HG03439 (cell line): ENCODE measurements around the gene PMPCA.

Experiments used
- ATAC-seq: cut with Tn5 transposase; IDR thresholded peaks from one replicate; pipeline ENCODE4 v1.9.1; 2021; ENCODE audit warnings: mild to moderate bottlenecking, moderate library complexity; ENCODE audit not compliant: unreplicated experiment

PMPCA gene

DNA sequence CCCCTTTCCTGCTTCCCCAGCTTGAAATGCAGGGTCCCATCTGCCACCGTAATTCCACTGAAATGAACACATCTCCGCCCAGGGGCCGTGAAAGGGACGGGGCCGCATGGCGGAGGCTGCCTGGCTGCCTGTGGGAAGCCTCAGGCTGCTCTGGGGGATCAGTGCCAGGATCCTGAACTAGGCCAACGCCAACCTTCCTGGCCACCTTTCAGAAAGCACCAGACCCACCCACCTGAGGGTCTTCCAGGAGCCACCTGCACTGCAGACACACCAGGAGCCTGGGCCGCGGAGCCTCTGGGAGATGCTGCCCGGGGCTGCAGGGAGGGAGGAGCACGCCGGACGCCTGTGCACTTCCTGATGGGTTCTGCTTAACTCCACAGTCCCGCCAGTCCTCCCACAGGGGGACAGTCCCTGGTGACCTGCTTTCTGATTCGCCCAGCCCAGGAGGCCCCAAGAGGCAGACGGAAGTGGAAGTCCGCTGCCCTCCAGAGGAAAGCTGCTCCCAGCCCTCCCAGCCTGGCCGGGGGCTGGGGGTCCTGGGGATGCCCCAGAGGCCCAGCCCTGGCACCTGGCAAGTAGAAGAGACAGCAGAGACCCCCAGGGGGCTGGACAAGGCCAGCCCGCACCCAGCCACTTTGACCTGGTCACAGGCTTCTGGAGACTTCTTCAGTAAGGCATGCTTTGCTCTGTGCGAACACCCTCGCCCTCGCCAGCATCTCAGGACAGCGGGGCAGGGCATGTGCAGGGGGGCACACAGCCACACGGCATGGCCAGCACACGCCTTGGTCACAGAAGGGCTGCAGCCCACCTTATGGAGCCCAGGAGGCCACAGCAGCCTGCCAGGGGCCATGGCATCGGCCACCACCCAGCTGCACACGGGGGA is 36.9 kb upstream of the PMPCA start, which contains the start of gene CARD9:
Gene CARD9, minus strand, starts transcription at position 370 of the 883 bp plus-strand sequence. CDS start 1,591 bp downstream, outside the sequence.
- no peak for ATAC-seq

DNA sequence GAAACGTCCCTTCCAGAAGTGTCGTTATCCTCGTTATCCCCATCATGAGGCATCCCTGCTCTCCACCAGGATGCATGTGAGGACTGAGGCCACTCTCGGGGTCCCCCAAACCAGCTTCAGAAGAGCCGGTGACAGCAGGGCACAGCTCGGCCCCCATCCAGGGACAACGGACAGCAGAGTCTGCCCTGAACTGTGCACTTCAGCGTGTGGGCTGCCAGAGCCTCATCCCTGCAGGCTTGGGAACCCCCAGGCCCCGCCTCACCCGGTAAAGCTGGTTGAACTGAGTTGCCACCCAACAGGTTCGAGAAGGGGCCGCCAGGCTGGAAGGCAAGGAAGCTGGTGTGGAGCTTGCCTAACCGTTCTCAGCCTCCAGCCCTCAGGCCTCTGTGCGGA is 36.3 kb upstream of the PMPCA start:
- no peak for ATAC-seq

DNA sequence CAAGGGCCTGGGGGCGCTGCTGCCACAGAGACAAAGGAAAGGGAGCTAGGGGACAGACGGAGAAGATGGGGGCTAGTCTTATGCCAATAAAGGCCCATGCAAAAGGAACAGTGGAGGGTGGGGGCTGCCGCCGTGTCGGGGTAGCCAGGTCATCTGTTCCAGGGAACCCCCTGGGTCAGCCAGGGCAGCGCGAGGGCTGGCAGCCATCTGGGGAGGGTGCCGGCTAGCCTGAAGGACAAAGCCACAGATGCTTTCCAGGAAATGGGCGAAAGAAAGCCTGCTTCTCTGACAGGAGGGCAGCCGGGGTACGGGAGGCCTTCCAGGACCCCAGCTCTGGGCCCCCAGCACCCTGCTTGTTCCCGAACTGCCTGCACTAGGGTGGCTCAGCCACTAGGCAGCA is 35.4 kb upstream of the PMPCA start:
- ATAC-seq = no peak

DNA sequence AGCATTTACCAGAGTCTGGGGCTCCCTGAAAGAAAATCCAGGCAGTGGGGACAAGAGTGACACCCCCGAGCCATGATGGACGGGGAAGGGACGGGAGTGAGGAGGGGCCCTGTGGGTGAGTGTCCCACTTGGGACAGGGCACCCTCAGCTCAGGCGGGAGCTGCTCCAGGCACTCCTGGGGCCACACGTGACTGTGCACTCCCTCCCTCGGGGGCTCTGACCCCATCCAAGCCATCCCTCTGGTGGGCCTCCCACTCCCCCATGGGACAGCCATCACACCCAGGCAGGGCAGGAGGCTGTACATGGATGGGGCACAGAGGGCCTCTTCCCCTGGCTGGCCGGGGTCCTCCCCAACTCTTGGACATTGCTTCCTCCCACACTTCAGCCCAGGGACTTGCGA is 34.0 kb upstream of the PMPCA start:
- ATAC-seq = no peak

DNA sequence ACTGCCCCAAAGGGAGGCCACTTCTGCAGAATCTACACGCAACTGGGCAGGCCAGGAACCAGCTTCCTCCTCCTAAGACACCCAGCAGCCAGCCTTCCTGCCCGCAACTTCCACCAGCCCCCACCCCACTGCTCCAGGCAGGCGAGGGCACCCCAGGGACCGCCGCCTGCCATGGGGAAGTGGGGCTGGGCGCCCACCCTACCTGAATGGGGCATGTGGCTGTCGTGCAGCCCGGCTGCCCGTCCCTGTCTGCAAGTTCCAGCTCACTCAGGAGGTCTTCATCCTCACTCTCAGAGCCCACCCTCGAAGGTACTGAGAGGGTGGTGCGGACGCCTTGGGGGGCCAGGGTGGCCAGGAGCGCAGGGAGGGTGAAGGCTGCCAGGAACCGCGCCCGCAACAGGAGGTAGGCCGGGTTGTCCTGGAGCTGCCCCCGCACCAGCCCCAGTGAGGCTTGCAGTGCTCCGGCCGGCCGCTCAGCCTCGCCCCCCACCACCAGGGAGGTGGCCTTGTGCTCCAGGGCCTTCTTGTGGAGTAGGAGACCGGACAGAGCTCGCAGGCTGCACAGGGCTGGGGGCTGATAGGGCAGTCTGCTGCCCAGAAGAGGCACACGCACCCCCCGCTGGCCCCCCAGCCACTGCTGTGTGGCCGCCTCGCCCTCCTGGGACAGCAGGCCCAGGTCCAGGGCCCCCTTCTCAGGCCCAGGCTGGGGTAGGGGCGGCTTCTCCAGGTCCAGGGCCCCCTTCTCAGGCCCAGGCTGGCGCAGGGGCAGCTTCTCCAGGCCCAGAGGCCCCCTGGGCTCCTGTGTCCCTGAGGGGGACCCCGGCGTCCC is 32.9 kb upstream of the PMPCA start:
- ATAC-seq = no peak

DNA sequence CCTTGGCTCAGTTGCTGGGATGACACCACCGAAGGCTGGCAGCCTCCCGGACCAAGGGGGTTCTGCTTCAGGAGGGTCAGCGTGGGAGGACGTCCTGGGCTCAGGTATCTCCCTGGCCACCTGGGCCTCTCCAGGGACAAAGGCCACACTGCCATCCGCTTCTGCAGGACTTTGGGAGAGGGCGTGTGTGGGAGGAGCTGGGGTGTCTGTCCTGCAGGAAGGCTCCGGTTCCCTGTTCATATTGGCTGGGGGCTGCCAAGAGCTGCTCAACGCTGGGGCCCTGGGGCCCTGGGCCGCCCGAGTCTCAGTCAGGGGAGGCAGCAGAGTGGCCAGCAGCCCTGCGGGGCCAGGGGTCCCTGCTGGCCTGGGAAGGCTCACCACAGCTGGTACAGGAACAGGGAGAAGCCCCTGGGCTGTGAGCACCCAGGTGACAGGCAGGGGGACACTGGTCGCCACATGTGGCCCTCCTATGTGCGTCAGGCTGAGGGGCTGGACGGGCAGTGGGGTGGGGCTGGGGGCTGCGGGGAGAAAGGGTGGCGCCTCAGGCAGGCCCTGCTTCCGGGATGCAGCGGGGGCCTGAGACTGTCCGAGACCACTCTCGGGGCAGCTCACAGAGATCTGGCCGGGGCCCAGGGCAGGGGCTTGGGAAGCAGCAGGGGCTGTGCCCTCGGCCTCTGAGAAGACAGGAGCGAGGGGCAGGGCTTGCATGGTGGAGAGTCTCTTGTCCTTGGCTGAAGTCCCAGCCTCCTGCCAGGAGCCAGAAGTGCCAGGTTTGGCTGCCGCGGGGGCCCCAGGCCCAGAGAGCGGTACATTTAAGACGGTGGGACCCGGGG is 32.1 kb upstream of the PMPCA start:
- no peak for ATAC-seq

DNA sequence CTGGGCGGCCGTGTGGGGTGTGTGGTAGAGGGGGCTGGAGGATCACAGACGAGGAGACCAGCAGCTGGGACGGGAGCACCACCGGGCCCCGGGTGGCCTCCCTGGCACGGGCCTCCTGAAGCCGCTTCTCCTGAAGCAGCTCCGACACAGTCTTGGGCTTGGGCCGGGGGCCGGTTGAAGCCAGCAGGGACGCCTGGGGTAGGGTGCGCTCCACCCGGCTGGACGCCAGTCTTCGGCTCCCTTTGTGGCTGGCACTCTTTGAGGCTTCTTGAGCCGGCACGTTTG is 31.5 kb upstream of the PMPCA start:
- no peak for ATAC-seq

DNA sequence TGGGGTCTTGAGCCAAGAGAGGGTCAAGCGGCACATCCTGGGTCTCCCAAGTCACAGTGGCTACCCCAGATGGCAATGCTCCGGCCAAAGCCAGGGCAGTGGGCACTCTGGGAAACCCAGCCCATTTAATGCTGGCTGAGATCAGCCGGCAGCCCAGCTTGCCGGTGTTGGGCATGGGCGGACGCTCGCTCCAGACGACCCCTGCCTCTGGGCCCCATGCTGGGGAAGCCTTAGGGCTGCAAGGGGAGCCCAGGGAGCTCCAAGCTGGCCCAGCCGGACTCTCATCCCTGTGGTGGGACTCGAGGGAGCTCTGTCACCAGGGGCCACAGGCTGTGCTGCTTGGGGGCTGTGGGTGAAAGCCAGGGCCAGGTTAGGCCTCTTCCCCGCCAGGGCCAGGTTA is 31.1 kb upstream of the PMPCA start:
- ATAC-seq = no peak

DNA sequence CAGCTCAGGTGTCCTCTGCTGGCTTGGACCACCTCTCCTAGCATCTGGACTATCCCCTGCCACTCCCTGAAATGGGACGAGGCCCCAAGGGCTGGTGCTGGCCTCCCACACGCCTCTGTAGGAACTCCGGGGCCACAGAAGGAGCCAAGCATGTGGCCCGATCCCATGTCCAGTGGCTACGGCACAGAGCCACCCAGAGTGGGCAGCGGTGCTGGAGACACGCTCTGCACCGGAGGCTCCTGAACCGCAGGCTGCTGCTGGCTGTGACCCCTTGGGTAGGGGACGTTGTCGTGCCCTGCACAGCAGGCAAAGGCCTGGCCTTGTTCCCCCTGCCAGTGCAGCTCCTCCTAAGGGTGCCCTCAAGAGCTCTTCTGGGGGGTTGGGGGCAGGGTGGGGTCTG is 30.6 kb upstream of the PMPCA start:
- no peak for ATAC-seq

DNA sequence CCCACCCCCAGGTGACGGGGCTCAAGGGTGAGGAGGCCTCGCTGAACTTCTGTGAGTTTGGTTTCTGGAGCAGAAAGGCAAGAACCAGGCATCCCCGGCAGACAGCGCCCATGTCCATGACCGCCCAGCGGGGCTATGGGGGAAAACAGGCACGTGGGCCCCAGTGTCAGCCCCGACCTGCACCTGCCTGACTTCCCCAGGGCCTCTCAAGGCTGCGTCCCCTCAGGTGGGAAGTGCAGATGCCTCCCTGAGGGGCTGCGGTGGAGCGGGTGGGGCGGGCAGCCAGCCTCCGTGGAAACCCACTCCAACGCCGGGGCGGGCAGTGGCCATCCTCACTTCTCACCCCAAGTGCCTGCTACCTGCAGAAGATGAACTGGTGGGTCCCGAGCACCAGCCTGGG is 30.1 kb upstream of the PMPCA start:
- ATAC-seq = no peak

DNA sequence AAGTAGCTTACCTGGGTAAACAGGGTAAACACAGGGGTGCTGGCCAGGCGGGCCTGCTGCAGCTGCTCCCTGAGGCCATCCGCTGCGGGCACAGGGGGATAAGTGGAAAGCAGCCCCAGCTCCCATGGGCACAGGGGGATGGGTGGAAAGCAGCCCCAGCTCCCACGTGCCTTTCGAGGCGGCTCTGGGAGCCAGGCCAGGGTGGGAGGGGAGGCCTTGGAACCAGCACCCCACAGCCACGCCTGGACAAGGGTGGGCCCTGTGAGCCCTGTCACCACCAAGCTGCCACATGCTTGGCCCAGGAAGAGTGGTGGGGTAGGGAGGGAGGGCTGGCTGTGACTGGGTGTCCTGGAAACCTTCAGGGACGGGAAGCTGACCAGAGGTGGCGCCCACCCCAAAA is 29.1 kb upstream of the PMPCA start:
- ATAC-seq = no peak

DNA sequence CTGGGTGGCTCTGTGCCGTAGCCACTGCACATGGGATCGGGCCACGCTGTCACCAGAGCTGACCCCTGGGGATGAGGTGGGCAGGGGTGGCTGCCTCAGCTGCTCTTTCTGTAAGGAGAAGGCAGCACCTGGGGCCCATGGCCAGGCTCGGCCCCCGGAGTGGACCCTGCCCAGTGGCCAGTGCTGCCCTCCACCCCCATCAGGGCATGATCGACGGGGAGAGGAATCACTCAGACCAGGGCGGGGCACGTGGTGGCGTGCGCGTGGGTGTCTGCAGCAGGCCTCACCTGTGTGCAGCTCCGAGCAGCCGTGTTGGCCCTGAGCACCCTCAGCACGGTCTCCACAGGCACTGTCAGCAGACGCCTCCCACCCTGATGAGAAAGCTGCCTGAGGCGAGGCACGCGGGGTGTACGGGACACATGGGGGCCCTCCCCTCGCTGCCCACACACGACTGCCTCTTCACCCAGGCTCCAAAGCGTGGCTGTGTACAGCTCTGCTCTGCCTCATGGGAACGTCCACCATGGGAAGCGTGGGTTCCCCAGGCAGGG is 28.4 kb upstream of the PMPCA start:
- ATAC-seq = no peak

DNA sequence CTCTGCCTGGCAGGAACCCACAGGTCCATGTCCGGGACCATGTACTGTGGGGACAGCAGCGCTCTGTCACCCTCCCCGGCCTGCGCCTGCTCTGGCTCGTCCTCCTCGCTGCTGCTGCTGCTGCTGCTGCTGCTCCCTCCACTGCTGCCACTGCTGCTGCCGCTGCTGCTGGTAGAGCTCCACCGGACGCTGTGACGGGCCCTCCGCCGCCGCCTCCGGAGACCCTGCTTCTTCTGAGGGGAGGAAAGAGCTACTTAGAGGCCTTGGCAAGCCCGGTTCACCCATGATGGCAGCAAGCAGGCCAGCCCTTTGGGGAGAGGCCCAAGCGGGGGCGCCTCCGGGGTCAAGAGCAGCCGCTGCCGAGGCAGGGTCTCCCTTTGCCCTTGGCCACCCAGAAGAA is 27.0 kb upstream of the PMPCA start:
- ATAC-seq = no peak

DNA sequence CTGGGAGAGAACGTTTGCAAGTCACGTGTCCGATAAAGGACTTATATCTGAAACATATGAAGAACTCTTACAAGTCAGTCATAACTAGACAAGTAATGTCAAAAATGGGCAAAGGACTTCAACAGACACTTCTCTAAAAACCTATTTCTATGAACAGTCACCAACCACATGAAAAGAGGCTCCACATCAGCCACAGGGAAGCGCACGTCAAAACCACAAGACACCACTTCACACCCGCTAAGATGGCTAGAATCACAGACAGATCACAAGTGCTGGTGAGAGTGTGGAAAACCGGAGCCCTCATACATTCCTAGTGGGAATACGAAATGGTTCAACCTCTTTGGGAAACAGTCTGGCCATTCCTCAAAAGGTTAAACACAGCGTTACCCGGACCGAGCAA is 25.4 kb upstream of the PMPCA start:
- no peak for ATAC-seq

DNA sequence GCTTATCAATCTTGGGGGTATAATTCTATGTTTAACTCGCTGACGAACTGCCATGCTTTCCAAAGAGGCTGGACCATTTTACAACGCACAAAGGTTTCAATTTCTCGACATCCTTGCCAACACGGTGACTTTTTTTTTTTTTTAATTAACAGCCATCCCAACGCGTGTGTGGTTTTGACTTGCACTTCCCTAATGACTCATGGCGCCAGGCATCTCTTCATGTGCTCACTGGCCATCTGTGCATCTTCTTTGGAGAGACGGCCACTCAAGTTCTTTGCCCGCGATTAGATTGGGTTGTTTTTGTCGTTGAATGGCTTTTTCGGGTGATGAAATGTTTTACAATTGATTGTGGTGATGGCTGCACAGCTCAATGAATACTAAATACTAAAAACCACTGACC is 24.4 kb upstream of the PMPCA start:
- ATAC-seq = no peak

DNA sequence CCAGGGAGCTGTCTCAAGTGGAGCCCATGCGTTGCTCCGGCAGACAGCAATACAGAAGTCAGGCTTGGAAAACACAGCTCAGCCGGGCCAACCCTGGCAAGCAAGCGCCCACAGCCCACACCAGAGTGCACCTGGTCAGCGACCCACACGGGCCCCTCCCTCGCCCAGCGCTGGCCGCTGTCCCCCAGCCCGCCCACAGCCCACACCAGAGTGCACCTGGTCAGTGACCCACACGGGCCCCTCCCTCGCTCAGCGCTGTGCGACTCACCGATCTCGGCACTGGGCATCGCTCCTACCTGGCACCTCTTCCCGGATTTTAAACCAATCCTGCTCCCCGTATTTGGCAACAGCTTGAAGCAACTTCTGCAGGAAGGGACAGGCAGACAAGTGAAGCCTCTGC is 23.2 kb upstream of the PMPCA start:
- ATAC-seq = no peak

DNA sequence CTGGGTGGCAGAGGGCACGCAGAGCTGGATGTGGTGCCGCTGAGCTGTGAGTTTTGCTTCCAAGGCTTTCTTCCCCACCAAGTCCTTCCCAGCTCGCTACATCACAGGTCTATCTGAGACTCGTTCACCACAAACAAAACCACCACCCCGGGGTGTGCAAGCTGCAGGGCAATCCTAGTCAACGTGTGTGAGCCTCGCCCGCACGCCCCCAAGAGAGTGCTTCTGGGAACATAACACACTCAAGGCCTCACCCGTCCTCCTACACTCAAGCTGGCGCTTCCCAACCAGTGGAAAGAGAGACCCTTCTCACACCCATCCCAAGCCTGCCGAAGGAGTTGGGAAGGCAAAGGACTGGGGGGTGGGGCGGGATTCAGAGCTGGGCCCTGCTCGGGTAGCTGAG is 21.1 kb upstream of the PMPCA start:
- no peak for ATAC-seq

DNA sequence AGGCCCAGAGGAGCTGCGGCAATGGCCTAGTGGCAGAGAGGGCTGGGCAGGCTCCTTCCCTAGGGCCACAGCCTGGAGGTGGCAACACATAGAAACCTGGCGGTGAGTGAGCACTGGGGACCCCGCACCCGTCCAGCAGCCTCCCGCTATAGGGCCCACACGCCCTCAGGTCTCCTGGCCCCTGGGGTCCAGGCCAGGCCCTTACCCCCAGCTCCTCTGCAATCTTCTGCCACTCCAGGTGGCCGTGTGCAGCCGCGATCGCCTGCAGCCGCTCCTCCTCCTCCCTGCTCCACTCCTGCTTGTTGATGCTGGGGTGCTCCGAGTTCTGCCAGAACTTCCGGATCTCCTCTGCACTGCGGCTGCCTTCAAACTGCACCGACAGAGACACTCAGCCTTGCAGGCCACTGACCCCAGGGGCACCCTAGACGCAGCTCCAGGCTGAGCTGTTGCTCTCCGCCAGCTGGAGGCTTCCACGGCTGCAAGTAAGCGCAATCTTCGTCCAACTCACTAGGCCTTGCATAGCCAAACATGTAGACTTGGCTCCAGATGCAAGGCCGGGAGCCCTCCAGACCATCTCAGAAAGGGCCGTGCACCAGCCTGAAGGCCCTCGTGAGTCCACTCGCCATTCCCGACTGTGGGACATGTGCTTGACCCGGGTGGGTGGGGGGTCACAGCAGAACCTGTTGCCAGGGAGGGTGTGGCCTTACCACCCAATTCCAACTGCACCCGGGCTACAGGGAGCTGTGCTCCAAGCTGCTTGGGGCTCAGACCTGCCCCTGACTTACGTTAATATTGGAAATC is 18.5 kb upstream of the PMPCA start:
- no peak for ATAC-seq

DNA sequence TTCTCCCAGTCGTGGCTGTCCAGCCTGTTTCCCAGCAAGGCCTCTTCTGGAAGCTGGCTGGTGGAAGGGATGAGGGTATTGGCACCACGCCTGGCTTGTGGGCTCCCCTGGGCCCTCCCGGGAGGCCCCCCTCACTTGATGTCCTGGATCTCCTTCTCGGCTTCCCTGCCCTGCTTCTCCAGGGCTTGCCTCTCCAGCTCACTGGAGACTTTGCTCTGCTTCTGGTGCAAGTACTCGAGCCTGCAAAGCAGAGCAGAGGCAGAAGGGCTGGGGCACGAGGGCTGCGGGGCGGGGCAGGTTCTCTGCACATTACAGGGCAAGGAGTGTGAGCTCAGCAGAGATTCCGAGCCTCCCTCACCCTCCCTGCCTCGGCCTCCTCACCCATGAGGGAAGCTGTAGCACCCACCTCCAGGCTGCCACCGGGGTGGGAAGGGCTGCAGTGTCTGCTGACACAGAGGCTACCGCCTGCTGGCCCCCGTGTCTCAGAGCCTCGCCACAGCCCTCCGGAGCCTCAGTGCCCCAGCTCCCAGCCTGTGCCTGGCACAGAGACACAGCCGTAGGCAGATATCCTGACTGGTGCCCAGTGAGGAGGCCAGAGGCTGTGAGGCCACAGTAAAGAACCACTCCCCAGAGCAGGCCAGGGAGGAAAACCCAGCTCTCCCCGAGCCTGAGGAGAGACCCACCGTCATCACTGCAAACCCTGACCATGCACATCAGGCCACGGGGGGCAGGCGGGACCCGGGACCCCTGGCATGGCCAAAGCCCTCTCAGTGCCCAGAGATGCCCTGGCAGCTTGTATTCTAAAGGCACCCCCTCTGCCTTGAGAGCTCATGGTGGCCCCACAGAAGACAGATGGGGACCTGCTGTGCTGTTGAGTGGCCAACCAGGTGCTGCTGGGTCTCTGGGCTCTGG is 17.7 kb upstream of the PMPCA start:
- no peak for ATAC-seq
